Measurements from ENCODE around the gene UBE2E2.
"Not testable (repeated sequence)": the region's sequence is repeated elsewhere in the genome, so short reads cannot be mapped to it uniquely, and the experiment has no call there.

Gene UBE2E2

GRCh38 chr3:23169551-23169950 lies 33.6 kb upstream of the UBE2E2 start:
- H3K4me1 ChIP-seq (ENCODE audit: control insufficient read depth, insufficient read depth, low read length) = peaks cover 3% of the 10 kb centered on the region
- H3K27ac ChIP-seq (ENCODE audit: low read depth, low read length) = no peak overlapping the region
- H3K27me3 ChIP-seq (ENCODE audit: control insufficient read depth, insufficient read depth, low read length) = no peaks in the 10 kb centered on the region
- no peaks in the 10 kb centered on the region for H3K9me3 ChIP-seq (ENCODE audit: control insufficient read depth, insufficient read depth, low read depth, low read length)
- no peak overlapping the region for H3K9ac ChIP-seq (ENCODE audit: low read length)
- no peaks in the 10 kb centered on the region for H3K36me3 ChIP-seq (ENCODE audit: control insufficient read depth, insufficient read depth, low read length)
- H3K4me3 ChIP-seq (ENCODE audit: low read depth, low read length) = no peak overlapping the region

- Histone ChIP-seq H3K27ac (ENCODE audit: low read depth, low read length) (no peak overlapping the region), H3K27me3 (ENCODE audit: control insufficient read depth, insufficient read depth, low read length) (no peaks in the 10 kb centered on the region), H3K36me3 (ENCODE audit: control insufficient read depth, insufficient read depth, low read length) (no peaks in the 10 kb centered on the region), H3K9ac (ENCODE audit: low read length) (no peak overlapping the region), H3K9me3 (ENCODE audit: control insufficient read depth, insufficient read depth, low read depth, low read length) (no peaks in the 10 kb centered on the region), H3K4me1 (ENCODE audit: control insufficient read depth, insufficient read depth, low read length) (peaks cover 5% of the 10 kb centered on the region), H3K4me3 (ENCODE audit: low read depth, low read length) (no peak overlapping the region)
Observed at GRCh38 chr3:23170291-23170690, 32.8 kb upstream of the UBE2E2 start.

- Histone ChIP-seq H3K9ac (ENCODE audit: low read length) (no peak overlapping the region), H3K4me3 (ENCODE audit: low read depth, low read length) (no peak overlapping the region), H3K4me1 (ENCODE audit: control insufficient read depth, insufficient read depth, low read length) (peaks cover 5% of the 10 kb centered on the region), H3K27ac (ENCODE audit: low read depth, low read length) (no peak overlapping the region), H3K9me3 (ENCODE audit: control insufficient read depth, insufficient read depth, low read depth, low read length) (0 out of 2 replicates have a peak, but pooled peaks cover 3% of the 10 kb centered on the region), H3K36me3 (ENCODE audit: control insufficient read depth, insufficient read depth, low read length) (no peaks in the 10 kb centered on the region), H3K27me3 (ENCODE audit: control insufficient read depth, insufficient read depth, low read length) (no peaks in the 10 kb centered on the region)
Observed at GRCh38 chr3:23172059-23172458, 31.1 kb upstream of the UBE2E2 start.

- no peaks in the 10 kb centered on the region for H3K36me3 ChIP-seq (ENCODE audit: control insufficient read depth, insufficient read depth, low read length)
- no peak overlapping the region for H3K9ac ChIP-seq (ENCODE audit: low read length)
- H3K4me1 ChIP-seq (ENCODE audit: control insufficient read depth, insufficient read depth, low read length) = peaks cover 5% of the 10 kb centered on the region
- H3K4me3 ChIP-seq (ENCODE audit: low read depth, low read length) = no peak overlapping the region
- H3K9me3 ChIP-seq (ENCODE audit: control insufficient read depth, insufficient read depth, low read depth, low read length) = peaks cover 8% of the 10 kb centered on the region; the same call in 1 of the 2 replicates
- H3K27me3 ChIP-seq (ENCODE audit: control insufficient read depth, insufficient read depth, low read length) = no peaks in the 10 kb centered on the region
- H3K27ac ChIP-seq (ENCODE audit: low read depth, low read length) = no peak overlapping the region
Observed at GRCh38 chr3:23174426-23175039, 28.6 kb upstream of the UBE2E2 start.

GRCh38 chr3:23175341-23176083 lies 27.6 kb upstream of the UBE2E2 start:
- Histone ChIP-seq H3K9ac (ENCODE audit: low read length) (no peak overlapping the region), H3K4me1 (ENCODE audit: control insufficient read depth, insufficient read depth, low read length) (peaks cover 5% of the 10 kb centered on the region), H3K27me3 (ENCODE audit: control insufficient read depth, insufficient read depth, low read length) (no peaks in the 10 kb centered on the region), H3K36me3 (ENCODE audit: control insufficient read depth, insufficient read depth, low read length) (no peaks in the 10 kb centered on the region), H3K27ac (ENCODE audit: low read depth, low read length) (no peak overlapping the region), H3K4me3 (ENCODE audit: low read depth, low read length) (no peak overlapping the region), H3K9me3 (ENCODE audit: control insufficient read depth, insufficient read depth, low read depth, low read length) (peaks cover 8% of the 10 kb centered on the region; the same call in 1 of the 2 replicates)

GRCh38 chr3:23176839-23177238 lies 26.3 kb upstream of the UBE2E2 start:
- not testable (repeated sequence) for H3K4me1 ChIP-seq (ENCODE audit: control insufficient read depth, insufficient read depth, low read length); H3K4me3 ChIP-seq (ENCODE audit: low read depth, low read length); H3K36me3 ChIP-seq (ENCODE audit: control insufficient read depth, insufficient read depth, low read length); H3K27ac ChIP-seq (ENCODE audit: low read depth, low read length); H3K9me3 ChIP-seq (ENCODE audit: control insufficient read depth, insufficient read depth, low read depth, low read length); H3K9ac ChIP-seq (ENCODE audit: low read length); H3K27me3 ChIP-seq (ENCODE audit: control insufficient read depth, insufficient read depth, low read length)

- Histone ChIP-seq H3K36me3 (ENCODE audit: control insufficient read depth, insufficient read depth, low read length) (no peaks in the 10 kb centered on the region), H3K27me3 (ENCODE audit: control insufficient read depth, insufficient read depth, low read length) (no peaks in the 10 kb centered on the region), H3K27ac (ENCODE audit: low read depth, low read length) (no peak overlapping the region), H3K4me1 (ENCODE audit: control insufficient read depth, insufficient read depth, low read length) (peaks cover 7% of the 10 kb centered on the region; the same call in 1 of the 2 replicates), H3K4me3 (ENCODE audit: low read depth, low read length) (no peak overlapping the region), H3K9ac (ENCODE audit: low read length) (no peak overlapping the region), H3K9me3 (ENCODE audit: control insufficient read depth, insufficient read depth, low read depth, low read length) (no peaks in the 10 kb centered on the region)
Observed at GRCh38 chr3:23182996-23183513, 20.1 kb upstream of the UBE2E2 start.

- no peaks in the 10 kb centered on the region for H3K36me3 ChIP-seq (ENCODE audit: control insufficient read depth, insufficient read depth, low read length)
- H3K9me3 ChIP-seq (ENCODE audit: control insufficient read depth, insufficient read depth, low read depth, low read length) = no peaks in the 10 kb centered on the region
- peaks cover 7% of the 10 kb centered on the region; the same call in 1 of the 2 replicates for H3K4me1 ChIP-seq (ENCODE audit: control insufficient read depth, insufficient read depth, low read length)
- H3K9ac ChIP-seq (ENCODE audit: low read length) = no peak overlapping the region
- no peaks in the 10 kb centered on the region for H3K27me3 ChIP-seq (ENCODE audit: control insufficient read depth, insufficient read depth, low read length)
- no peak overlapping the region for H3K27ac ChIP-seq (ENCODE audit: low read depth, low read length)
- no peak overlapping the region for H3K4me3 ChIP-seq (ENCODE audit: low read depth, low read length)
Observed at GRCh38 chr3:23183731-23184130, 19.4 kb upstream of the UBE2E2 start.

GRCh38 chr3:23185861-23186260 lies 17.3 kb upstream of the UBE2E2 start:
- no peaks in the 10 kb centered on the region for H3K36me3 ChIP-seq (ENCODE audit: control insufficient read depth, insufficient read depth, low read length)
- H3K27me3 ChIP-seq (ENCODE audit: control insufficient read depth, insufficient read depth, low read length) = no peaks in the 10 kb centered on the region
- no peak overlapping the region for H3K27ac ChIP-seq (ENCODE audit: low read depth, low read length)
- peaks cover 7% of the 10 kb centered on the region; the same call in 1 of the 2 replicates for H3K4me1 ChIP-seq (ENCODE audit: control insufficient read depth, insufficient read depth, low read length)
- H3K4me3 ChIP-seq (ENCODE audit: low read depth, low read length) = no peak overlapping the region
- H3K9ac ChIP-seq (ENCODE audit: low read length) = no peak overlapping the region
- no peaks in the 10 kb centered on the region for H3K9me3 ChIP-seq (ENCODE audit: control insufficient read depth, insufficient read depth, low read depth, low read length)

- Histone ChIP-seq H3K4me1 (ENCODE audit: control insufficient read depth, insufficient read depth, low read length) (no peaks in the 10 kb centered on the region), H3K27me3 (ENCODE audit: control insufficient read depth, insufficient read depth, low read length) (no peaks in the 10 kb centered on the region), H3K4me3 (ENCODE audit: low read depth, low read length) (no peak overlapping the region), H3K27ac (ENCODE audit: low read depth, low read length) (no peak overlapping the region), H3K9me3 (ENCODE audit: control insufficient read depth, insufficient read depth, low read depth, low read length) (no peaks in the 10 kb centered on the region), H3K36me3 (ENCODE audit: control insufficient read depth, insufficient read depth, low read length) (no peaks in the 10 kb centered on the region), H3K9ac (ENCODE audit: low read length) (no peak overlapping the region)
Observed at GRCh38 chr3:23189187-23189586, 13.9 kb upstream of the UBE2E2 start.

- Histone ChIP-seq H3K4me3 (ENCODE audit: low read depth, low read length) (no peak overlapping the region), H3K9me3 (ENCODE audit: control insufficient read depth, insufficient read depth, low read depth, low read length) (no peaks in the 10 kb centered on the region), H3K27me3 (ENCODE audit: control insufficient read depth, insufficient read depth, low read length) (no peaks in the 10 kb centered on the region), H3K4me1 (ENCODE audit: control insufficient read depth, insufficient read depth, low read length) (no peaks in the 10 kb centered on the region), H3K36me3 (ENCODE audit: control insufficient read depth, insufficient read depth, low read length) (no peaks in the 10 kb centered on the region), H3K9ac (ENCODE audit: low read length) (no peak overlapping the region), H3K27ac (ENCODE audit: low read depth, low read length) (no peak overlapping the region)
Observed at GRCh38 chr3:23192816-23193215, 10.3 kb upstream of the UBE2E2 start.

Data from HUES6 (cell line).